Stimulated activated CD4-positive, alpha-beta T cell treated with anti-CD3 and anti-CD28 coated beads, Interleukin-4, amount 100 ng/mL, for 48 hours (primary cell): ENCODE data around the gene LSM2.
"Not testable (repeated sequence)": the region's sequence is repeated elsewhere in the genome, so short reads cannot be mapped to it uniquely, and the experiment has no call there.

Experiments
- DNase-seq, 2 donors: peaks; one replicate each; pipeline ENCODE4 v3.0.0-alpha.2; 2020; ENCODE audit warnings: low read depth in 2 of 2

The LSM2 gene

DNA sequence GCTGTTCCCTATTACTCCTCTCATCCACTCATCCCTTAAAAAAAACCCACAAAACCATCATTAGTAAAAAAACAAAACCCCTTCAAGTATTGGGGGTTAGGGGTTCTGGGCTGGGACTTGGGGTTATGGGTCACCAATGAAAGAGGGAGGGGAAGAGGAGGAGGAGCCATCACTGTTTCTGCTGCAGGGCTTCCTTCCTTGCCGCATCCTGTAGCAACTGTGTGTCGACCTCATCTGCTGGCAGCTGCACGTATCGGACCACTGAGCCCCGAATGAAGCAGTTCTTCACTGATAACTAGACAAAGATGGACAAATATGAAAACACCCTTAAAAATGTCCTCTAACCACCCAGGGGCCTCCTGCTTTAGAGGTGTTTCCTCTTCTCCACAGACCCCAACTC is 9.2 kb downstream of the LSM2 start:
- DNase-seq = no peak

- DNase-seq = no peak
These were observed 9.8 kb downstream of the LSM2 start for GRCh38 chr6:31796993-31797385.

GRCh38 chr6:31795616-31796298 is 11.0 kb downstream of the LSM2 start, which contains the start of gene VARS1:
Gene VARS1, minus strand, starts transcription at chr6:31795752. Its CDS starts 535 bp downstream, at chr6:31795217.
- peak; percentile 77 to 82 for DNase-seq

DNA sequence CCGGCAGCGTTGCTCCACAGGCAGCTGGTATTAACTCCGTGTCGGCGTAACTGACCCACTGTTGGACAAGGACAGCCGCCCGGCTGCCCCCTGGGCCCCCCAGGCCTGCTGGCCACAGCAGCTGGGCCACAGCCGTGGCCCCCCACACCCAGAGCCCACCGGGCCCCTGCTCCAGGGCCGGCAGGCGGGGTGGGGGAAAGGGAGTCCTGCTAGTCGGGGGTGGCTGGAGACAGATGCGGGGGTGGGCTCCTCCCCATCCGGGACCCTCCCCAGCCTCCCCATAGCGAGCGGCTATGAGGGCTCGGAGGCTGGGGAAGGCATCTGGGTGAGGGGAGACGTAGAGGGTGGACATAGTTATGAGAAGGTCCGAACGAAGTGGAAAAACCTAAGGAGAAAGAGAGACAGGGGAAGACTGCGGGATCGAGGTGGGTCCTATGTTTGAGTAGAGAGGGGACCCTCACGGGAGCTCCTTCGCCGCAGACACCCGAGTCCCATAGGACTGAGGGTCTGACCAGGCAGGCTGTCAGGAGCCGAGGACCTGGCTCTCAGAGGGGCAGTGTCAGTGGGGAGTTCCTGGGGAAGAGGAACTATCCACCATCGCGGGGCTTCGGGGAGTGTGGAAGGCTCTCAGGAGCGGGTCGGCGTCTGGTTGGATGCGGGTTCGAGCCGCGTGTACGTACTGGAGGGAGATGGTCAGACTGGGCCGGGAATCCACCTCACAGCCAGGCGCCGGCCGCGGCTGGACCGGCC is 11.7 kb downstream of the LSM2 start:
- no peak for DNase-seq

DNA sequence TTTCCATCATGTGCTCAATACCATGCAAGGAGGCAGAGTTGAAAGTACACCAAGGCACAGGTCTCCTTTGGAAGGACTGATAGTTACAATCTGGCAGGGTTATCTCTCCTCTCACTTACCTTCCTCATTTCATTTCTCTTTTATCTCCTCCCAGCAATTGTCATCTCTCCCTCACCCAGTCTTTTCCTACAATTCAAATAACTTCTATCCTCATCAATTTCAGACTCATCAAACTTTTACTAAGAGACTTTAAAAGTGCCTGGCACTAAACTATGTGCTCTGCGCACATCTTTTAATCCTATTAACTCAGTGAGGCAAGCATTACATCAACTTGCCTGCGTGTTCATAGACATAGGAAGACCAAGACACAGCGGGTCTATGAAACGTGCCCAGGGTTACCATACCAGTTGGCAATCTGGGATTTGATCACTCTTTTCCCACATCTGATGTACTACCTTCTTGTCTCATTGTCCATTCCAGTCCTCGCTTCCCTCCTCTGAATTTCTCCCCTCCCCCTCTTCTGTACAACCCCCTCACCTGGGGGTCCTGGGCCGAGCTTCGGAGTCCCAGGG is 12.4 kb downstream of the LSM2 start:
- DNase-seq = no peak

- not testable (repeated sequence) for DNase-seq
These were observed 12.9 kb downstream of the LSM2 start for GRCh38 chr6:31793927-31794245.

GRCh38 chr6:31792761-31793171 is 14.0 kb downstream of the LSM2 start:
- DNase-seq = no peak

DNA sequence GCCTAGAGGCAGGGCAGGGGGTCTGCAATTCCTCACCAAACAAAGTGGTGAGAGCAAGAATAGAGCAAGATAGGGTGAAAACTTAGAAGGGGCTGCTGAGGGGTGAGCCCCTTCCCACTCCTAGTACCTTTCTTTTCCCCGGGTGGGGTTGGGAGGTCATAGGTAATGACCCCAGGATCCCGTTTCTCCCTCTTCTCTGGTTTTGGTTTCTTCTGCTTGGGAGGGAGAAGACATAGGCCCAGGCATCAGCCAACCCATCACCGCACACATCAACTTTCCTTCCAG is 14.7 kb downstream of the LSM2 start:
- no peak for DNase-seq

GRCh38 chr6:31791324-31792089 is 15.3 kb downstream of the LSM2 start:
- DNase-seq = no peak

- DNase-seq = no peak
These were observed 21.3 kb downstream of the LSM2 start for GRCh38 chr6:31785475-31785874.

DNA sequence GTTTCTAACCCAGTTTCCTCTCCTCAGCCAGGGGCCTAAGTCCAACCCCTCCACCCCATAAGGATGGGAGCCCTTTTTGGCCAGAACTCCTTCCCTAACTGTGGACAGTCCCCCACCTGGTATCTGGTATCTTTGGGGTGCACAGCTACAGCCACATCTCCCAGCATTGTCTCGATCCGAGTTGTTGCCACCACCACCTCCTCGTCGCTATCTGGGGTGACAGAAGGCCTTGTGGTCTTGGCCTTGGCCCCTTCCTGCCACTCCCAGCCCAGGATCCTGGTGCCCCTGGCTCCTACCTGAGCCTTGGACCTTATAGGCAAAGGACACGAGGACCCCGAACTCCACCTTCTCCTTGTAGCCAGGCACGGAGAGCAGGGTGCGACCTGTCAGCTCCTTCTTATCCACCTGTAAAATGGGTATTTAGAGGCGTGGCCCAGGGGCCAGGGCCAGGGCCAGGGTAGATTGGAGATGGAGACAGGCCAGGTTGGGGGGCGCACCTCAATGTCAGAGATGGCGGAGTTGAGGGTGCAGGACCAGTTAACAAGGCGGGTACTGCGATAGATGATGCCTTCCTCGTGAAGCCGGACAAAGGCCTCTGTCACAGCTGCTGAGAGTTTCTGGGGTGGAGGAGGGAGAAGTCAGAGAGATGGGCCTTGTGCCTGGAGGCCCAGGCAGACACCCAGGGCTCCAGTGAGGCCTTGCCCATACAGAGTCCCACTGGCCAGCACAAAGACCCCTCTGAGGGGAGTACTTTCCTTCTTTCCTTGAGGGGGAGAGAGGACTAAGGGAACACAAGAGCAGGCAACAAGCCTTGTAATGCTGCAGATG is 22.5 kb downstream of the LSM2 start:
- DNase-seq = no peak

- no peak for DNase-seq
These were observed 24.5 kb downstream of the LSM2 start for GRCh38 chr6:31782126-31782855.

DNA sequence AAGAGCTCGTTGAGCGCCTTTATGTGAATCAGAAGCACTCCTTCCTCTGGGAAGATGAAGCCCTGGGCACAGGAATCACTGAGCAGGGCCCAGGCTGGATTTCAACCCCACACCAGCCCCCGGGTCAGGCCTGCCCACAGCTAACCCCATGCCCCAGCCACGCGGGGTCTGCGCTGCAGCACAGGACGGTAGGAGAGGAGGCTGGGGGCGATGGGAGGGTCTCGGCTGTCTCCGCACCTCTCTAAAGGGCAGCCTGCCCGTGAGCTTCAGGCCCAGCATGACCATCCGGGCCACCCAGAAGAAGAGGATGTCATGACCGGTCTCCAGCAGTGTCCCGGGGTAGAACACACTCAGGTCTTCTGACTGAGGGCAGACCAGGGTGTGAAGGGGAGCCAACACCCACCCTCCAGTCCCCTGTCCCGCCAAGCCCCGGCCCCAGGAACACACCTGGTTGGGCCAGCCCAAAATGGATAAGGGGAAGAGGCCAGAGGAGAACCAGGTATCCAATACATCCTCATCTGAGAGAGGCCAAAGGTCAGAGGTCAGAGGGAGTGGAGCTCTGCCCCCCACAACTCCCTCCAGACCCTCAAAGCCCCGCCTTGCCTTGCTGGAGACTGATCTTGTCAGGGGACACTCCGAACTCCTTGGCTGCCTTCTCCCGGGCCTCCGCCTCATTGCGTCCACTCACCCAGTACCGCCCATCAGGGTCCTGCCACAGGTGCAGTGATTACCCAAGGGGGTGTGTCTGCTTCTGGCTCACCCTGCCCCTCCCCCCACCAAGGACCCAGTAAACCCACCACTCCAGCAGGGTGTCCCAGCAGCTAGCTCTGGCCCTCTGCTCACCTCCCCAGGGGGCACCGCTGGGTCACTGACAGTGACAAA is 25.3 kb downstream of the LSM2 start:
- DNase-seq = no peak

DNA sequence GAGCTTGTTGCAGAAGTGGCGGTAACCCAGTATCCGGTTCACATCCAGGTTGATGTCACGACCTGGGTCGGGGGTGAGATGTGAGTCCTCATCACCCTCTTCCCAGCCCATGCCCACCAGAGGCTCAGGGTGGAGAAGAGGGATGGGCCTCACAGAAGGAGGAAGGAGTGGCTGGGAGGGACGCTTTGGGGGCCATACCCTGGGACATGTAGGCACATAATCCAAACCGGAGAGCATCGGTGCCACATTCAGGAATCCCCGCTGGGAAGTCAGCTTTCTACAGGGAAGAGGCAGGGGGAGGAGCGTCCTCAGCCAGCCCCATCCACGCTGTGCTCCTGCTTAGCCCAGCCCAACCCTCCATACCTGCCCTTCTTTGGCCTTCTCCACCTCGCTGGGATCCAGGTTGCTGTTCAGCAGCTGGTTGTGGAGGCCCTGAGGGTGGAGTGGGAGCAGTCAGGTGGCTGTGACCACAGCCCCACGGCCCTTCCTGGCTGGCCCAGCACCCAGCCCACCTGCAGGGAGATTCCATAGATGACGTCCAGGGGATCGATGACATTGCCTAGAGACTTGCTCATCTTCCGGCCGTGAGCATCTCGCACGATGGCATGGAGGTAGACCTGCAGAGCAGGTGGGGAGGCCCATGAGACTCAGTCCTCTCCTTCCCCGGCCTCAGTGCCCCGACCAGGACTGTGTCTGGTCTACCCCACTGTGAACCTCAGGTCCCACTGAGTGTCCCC is 26.1 kb downstream of the LSM2 start:
- DNase-seq = no peak

GRCh38 chr6:31779908-31780307 is 26.9 kb downstream of the LSM2 start:
- no peak for DNase-seq

DNA sequence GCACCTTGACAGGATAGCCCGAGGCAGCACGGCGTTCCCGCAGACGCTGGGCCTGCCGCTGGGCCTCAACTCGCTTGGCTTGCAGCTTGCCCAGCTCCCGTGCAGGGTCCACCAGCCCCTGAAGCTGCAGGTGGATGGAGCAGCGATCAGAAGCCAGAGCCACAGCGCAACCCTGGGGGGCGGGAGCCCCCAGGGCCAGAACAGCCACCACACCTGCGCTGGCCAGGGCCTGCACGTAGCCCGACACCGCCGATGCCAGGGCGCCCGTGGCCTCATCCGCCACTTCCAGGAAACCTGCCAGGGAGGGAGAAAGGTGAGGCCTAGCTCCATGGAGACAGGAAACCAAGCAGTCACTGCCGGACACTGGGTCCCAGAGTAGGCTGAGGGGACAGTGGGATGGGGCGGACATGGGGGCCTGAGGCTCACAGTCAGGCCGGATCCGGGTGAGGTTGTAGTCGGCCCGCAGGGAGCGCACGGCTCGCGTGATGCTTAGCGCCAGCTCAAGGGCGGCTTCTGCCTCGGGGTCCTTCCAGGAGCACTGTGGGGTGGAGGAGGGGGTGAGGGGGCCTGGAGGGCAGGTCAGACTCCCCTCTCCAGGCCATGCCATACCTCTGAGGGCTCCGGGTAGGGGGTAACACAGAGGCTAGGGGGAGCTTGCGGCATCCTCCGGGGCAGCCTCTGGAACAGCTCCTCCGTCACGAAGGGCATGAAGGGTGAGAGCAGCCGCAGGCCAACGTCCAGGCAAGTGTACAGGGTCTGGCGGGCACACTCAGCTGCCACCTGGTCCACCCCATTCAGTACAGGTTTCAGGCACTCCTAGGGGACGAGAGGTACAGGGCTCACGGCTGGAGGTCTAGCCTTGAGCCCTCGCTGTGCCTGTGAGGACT is 27.5 kb downstream of the LSM2 start:
- DNase-seq = no peak

DNA sequence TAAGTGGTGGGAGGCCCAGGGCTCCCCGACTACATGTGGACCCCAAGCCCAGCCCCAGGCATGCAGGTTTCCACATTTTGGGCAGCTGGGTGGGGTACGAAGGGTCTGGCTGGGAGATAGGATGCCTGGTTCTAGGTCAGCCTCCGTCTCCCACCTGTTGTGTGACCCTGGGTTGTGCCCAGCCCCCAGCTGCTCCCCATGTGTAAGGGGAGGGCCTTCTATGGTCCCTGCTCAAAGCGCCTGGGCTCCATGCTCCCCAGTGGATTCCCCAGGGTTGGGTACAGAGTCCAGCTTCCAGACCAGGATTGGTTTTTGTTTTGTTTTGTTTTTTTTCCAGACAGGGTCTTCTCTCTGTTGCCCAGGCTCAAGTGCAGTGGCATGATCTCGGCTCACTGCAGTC is 28.6 kb downstream of the LSM2 start:
- DNase-seq = no peak

DNA sequence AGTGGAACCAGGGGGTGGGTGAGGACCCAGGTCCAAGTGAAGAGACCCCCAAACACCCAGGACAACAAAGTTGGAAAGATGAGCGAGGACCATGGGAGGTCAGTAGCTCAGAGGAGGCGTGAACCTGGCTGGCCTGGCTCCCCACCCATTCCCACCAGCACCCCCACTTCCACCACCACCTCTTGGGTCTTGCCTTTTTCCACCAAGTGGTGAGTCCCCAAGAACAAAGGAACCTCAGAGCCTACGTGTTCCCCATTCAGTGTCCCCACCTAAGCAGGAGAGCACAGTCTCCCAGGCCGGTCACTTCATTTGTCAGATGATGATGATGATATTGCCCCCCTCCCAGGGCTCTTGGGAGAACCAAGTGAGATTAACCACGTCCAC is 29.1 kb downstream of the LSM2 start:
- DNase-seq = no peak
